Tibial nerve (tissue), 4 donors: ENCODE data around the gene VSIG10L. TPM values are rescaled to one million over a fixed set of nuclear protein-coding genes. Genes with fewer than 3 reads are reported as not detected.

Experiments
- DNase-seq, 2 donors: peaks; one replicate each; pipeline ENCODE4 v3.0.0-alpha.2; 2019; ENCODE audit warnings: low spot score in 2 of 2
- H3K27ac ChIP-seq, 4 donors: fragments of 200-600 bp; sonication (generic) in 3 of 4; one replicate each; pipeline ENCODE4 v1.5.1; 2017 to 2019; ENCODE audit warnings: mild to moderate bottlenecking in 1 of 4
- H3K27me3 ChIP-seq, 2 donors: fragments of 200-600 bp; sonication (generic) in 1 of 2; one replicate each; pipeline versions ENCODE4 v1.5.1 to v1.6.0; 2017 to 2019
- H3K36me3 ChIP-seq, 3 donors: fragments of 200-600 bp; sonication (generic); one replicate each; pipeline ENCODE4 v1.5.1; 2018 to 2019
- H3K4me1 ChIP-seq, 4 donors: fragments of 200-600 bp; sonication (generic) in 3 of 4; one replicate each; pipeline ENCODE4 v1.5.1; 2017 to 2019
- H3K4me3 ChIP-seq, 4 donors: fragments of 200-600 bp; sonication (generic) in 3 of 4; one replicate each; pipeline ENCODE4 v1.5.1; 2017 to 2019; ENCODE audit warnings: mild to moderate bottlenecking in 1 of 4, moderate library complexity in 1 of 4
- H3K9me3 ChIP-seq, 4 donors: fragments of 200-600 bp; sonication (generic) in 3 of 4; one replicate each; pipeline ENCODE4 v1.5.1; 2017 to 2019
- EP300 ChIP-seq, 2 donors: sonication (generic); formaldehyde crosslinking; IDR thresholded peaks; one replicate each; pipeline ENCODE4 v1.6.1; 2017; ENCODE audit warnings: antibody characterized with exemption in 2 of 2, mild to moderate bottlenecking in 1 of 2
- POLR2A ChIP-seq, 2 donors: fragments of 450-650 bp; IDR thresholded peaks; one replicate each; pipeline ENCODE4 v1.6.1; 2017; ENCODE audit warnings: antibody characterized with exemption in 2 of 2, mild to moderate bottlenecking in 2 of 2, moderate library complexity in 2 of 2
- WGBS, 2 donors: methylation state at CpG; one replicate each; pipeline ENCODE4 v1.1.5; 2018; 5-methylcytosine and 5-hydroxymethylcytosine counted together
- total RNA-seq, 4 donors: library from RNA; depleted of rRNA; stranded (reverse); fragments of >200 nt; gene quantifications; one replicate each; pipeline ENCODE4 v1.1.0, GENCODE V29; 2016
- TF ChIP-seq, protein P1 (sequence below), 5 experiments: fragments of 200-600 bp in 3 of 5; fragments of 450-650 bp in 2 of 5; sonication (generic) in 3 of 5; IDR thresholded peaks; one replicate each; pipeline ENCODE4 v1.5.1; 2016 to 2019; ENCODE audit warnings: antibody characterized with exemption in 5 of 5, mild to moderate bottlenecking in 3 of 5, moderate library complexity in 2 of 5

The VSIG10L gene
- total RNA-seq, 4 donors from 2014 or later = 0.44 to 3.7 (median 2.1) TPM

GRCh38 chr19:51382004-51382403 is 40.1 kb upstream of the VSIG10L start:
- WGBS, 2 donors = 88 to 95% methylated on average over 4 of the region's 4 CpGs
- no peak overlapping the region for H3K4me3 ChIP-seq
- TF ChIP-seq, protein P1, sequence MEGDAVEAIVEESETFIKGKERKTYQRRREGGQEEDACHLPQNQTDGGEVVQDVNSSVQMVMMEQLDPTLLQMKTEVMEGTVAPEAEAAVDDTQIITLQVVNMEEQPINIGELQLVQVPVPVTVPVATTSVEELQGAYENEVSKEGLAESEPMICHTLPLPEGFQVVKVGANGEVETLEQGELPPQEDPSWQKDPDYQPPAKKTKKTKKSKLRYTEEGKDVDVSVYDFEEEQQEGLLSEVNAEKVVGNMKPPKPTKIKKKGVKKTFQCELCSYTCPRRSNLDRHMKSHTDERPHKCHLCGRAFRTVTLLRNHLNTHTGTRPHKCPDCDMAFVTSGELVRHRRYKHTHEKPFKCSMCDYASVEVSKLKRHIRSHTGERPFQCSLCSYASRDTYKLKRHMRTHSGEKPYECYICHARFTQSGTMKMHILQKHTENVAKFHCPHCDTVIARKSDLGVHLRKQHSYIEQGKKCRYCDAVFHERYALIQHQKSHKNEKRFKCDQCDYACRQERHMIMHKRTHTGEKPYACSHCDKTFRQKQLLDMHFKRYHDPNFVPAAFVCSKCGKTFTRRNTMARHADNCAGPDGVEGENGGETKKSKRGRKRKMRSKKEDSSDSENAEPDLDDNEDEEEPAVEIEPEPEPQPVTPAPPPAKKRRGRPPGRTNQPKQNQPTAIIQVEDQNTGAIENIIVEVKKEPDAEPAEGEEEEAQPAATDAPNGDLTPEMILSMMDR (IDR thresholded peaks at IDR 0.05) = no peak
- no peak for TF ChIP-seq EP300 (IDR thresholded peaks at IDR 0.05)
- TF ChIP-seq POLR2A (IDR thresholded peaks at IDR 0.05) = no peak
- no peaks in the 10 kb centered on the region for H3K36me3 ChIP-seq
- no peaks in the 10 kb centered on the region for H3K9me3 ChIP-seq
- no peaks in the 10 kb centered on the region for H3K27me3 ChIP-seq
- no peak for DNase-seq
- H3K27ac ChIP-seq = no peak overlapping the region
- no peaks in the 10 kb centered on the region for H3K4me1 ChIP-seq

DNA sequence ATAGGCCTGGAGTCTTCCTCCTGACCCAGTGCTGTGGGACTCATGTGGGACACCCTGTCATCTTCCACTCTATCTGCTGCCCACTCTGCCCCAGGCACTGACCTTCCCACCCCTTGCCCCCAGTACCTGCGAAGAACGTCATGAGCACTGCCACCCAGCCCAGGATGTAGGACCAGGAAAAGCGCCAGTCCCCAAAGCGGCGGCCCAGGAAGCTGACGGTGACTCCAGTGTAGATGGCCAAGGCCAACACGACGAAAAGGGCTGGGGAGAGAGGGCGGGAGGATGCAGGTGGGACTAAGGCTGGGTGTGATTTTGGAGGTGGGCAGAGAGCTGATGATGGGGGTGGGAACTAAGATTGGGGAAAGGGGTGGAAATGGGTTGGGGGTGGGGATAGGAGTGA is 38.4 kb upstream of the VSIG10L start:
- DNase-seq = no peak
- Histone ChIP-seq H3K4me1 (no peaks in the 10 kb centered on the region), H3K4me3 (no peak overlapping the region), H3K9me3 (no peaks in the 10 kb centered on the region), H3K36me3 (no peaks in the 10 kb centered on the region), H3K27ac (no peak overlapping the region), H3K27me3 (no peaks in the 10 kb centered on the region)
- TF ChIP-seq, protein P1 (IDR thresholded peaks at IDR 0.05) = no peak
- 94% methylated on average over 9 of the region's 9 CpGs for WGBS, 2 donors

DNA sequence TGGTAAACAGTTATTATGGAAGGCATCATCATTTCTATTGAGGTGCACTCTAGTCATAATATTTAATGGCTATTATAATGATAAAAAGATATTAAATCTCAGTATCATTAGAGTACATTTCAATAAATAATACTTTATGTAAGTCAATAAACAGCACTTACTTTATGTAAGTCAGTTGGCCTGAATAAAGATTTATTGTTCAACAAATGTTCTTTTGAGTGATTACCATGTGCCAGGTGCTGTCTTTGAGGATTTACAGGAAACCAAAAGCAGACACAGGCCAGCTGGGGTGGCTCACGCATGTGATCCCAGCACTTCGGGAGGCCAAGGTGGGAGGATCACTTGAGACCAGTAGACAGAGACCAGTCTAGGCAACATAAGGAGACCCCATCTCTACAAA is 35.5 kb upstream of the VSIG10L start:
- DNase-seq = no peak

DNA sequence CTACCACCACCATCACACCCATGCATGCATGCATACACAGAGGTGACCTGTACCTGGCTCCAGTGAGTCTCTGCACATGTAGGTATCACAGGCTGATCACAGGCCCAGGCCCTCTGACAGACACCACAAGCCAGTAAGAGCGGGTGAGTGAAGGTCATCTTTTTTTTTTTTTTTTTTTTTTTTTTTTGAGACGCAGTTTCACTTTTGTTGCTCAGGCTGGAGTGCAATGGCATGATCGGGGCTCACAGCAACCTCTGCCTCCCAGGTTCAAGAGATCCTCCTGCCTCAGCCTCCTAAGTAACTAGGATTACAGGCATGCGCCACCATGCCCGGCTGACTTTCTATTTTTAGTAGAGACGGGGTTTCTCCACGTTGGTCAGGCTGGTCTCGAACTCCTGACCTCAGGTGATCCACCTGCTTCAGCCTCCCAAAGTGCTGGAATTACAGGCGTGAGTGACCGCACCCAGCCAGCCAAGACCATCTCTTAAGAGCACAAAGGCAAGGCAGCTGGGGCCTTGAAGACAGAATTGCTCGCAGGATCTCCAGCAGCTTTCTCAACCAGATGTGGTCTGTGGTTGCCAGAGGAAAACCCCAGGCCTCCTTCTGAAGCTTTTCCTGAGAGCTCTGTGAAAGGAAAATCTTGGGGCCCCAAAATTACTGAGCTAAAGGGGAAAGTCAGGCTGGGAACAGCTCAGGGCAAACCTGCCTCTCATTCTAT is 33.7 kb upstream of the VSIG10L start:
- H3K4me3 ChIP-seq = no peak overlapping the region
- H3K36me3 ChIP-seq = no peaks in the 10 kb centered on the region
- no peak for TF ChIP-seq EP300 (IDR thresholded peaks at IDR 0.05)
- TF ChIP-seq, protein P1 (IDR thresholded peaks at IDR 0.05) = no peak
- TF ChIP-seq POLR2A (IDR thresholded peaks at IDR 0.05) = no peak
- no peak overlapping the region for H3K27ac ChIP-seq
- DNase-seq = no peak
- no peaks in the 10 kb centered on the region for H3K27me3 ChIP-seq
- no peaks in the 10 kb centered on the region for H3K9me3 ChIP-seq
- H3K4me1 ChIP-seq = no peaks in the 10 kb centered on the region
- WGBS, 2 donors = 81 to 84% methylated on average over 8 to 11 of the region's 11 CpGs

More for the DNA sequence above, 35.5 kb upstream of the VSIG10L start:
- Histone ChIP-seq H3K9me3 (no peaks in the 10 kb centered on the region), H3K4me1 (no peaks in the 10 kb centered on the region), H3K27me3 (no peaks in the 10 kb centered on the region), H3K27ac (no peak overlapping the region), H3K4me3 (no peak overlapping the region), H3K36me3 (no peaks in the 10 kb centered on the region)
- TF ChIP-seq, protein P1 (IDR thresholded peaks at IDR 0.05) = no peak
- 77 to 89% methylated on average over 2 of the region's 2 CpGs for WGBS, 2 donors

GRCh38 chr19:51372649-51373504 is 30.9 kb upstream of the VSIG10L start, which contains the start of gene NKG7:
NKG7 (minus strand) TSS chr19:51372654; CDS start chr19:51372535, 119 bp downstream.
- H3K4me1 ChIP-seq = peaks cover 0 to 9% (median 0%) of the 10 kb centered on the region in 4 donors
- H3K27ac ChIP-seq = peak within 1 kb of the TSS in 1 of 4 donors; percentile 53
- no peak for DNase-seq
- H3K36me3 ChIP-seq = no peaks in the 10 kb centered on the region
- TF ChIP-seq, protein P1 (IDR thresholded peaks at IDR 0.05) = no peak
- TF ChIP-seq POLR2A (IDR thresholded peaks at IDR 0.05) (no peak), EP300 (IDR thresholded peaks at IDR 0.05) (no peak)
- H3K4me3 ChIP-seq = no peak within 1 kb of the TSS
- WGBS, 2 donors = 42 to 47% methylated on average over 9 of the region's 9 CpGs
- H3K9me3 ChIP-seq = no peaks in the 10 kb centered on the region
- H3K27me3 ChIP-seq = no peaks in the 10 kb centered on the region
